Tibial nerve (tissue), 4 donors: ENCODE results near the gene PHF10. TPM values are rescaled to one million over a fixed set of nuclear protein-coding genes. Genes with fewer than 3 reads are reported as not detected.

Experiments
- DNase-seq, 2 donors: peaks; one replicate each; pipeline ENCODE4 v3.0.0-alpha.2; 2019; ENCODE audit warnings: low spot score in 2 of 2
- H3K27ac ChIP-seq, 4 donors: fragments of 200-600 bp; sonication (generic) in 3 of 4; one replicate each; pipeline ENCODE4 v1.5.1; 2017 to 2019; ENCODE audit warnings: mild to moderate bottlenecking in 1 of 4
- H3K27me3 ChIP-seq, 2 donors: fragments of 200-600 bp; sonication (generic) in 1 of 2; one replicate each; pipeline versions ENCODE4 v1.5.1 to v1.6.0; 2017 to 2019
- H3K36me3 ChIP-seq, 3 donors: fragments of 200-600 bp; sonication (generic); one replicate each; pipeline ENCODE4 v1.5.1; 2018 to 2019
- H3K4me1 ChIP-seq, 4 donors: fragments of 200-600 bp; sonication (generic) in 3 of 4; one replicate each; pipeline ENCODE4 v1.5.1; 2017 to 2019
- H3K4me3 ChIP-seq, 4 donors: fragments of 200-600 bp; sonication (generic) in 3 of 4; one replicate each; pipeline ENCODE4 v1.5.1; 2017 to 2019; ENCODE audit warnings: mild to moderate bottlenecking in 1 of 4, moderate library complexity in 1 of 4
- H3K9me3 ChIP-seq, 4 donors: fragments of 200-600 bp; sonication (generic) in 3 of 4; one replicate each; pipeline ENCODE4 v1.5.1; 2017 to 2019
- EP300 ChIP-seq, 2 donors: sonication (generic); formaldehyde crosslinking; IDR thresholded peaks; one replicate each; pipeline ENCODE4 v1.6.1; 2017; ENCODE audit warnings: antibody characterized with exemption in 2 of 2, mild to moderate bottlenecking in 1 of 2
- POLR2A ChIP-seq, 2 donors: fragments of 450-650 bp; IDR thresholded peaks; one replicate each; pipeline ENCODE4 v1.6.1; 2017; ENCODE audit warnings: antibody characterized with exemption in 2 of 2, mild to moderate bottlenecking in 2 of 2, moderate library complexity in 2 of 2
- WGBS, 2 donors: methylation state at CpG; one replicate each; pipeline ENCODE4 v1.1.5; 2018; 5-methylcytosine and 5-hydroxymethylcytosine counted together
- total RNA-seq, 4 donors: library from RNA; depleted of rRNA; stranded (reverse); fragments of >200 nt; gene quantifications; one replicate each; pipeline ENCODE4 v1.1.0, GENCODE V29; 2016
- TF ChIP-seq, protein P1 (sequence below), 5 experiments: fragments of 200-600 bp in 3 of 5; fragments of 450-650 bp in 2 of 5; sonication (generic) in 3 of 5; IDR thresholded peaks; one replicate each; pipeline ENCODE4 v1.5.1; 2016 to 2019; ENCODE audit warnings: antibody characterized with exemption in 5 of 5, mild to moderate bottlenecking in 3 of 5, moderate library complexity in 2 of 5

The PHF10 gene
- total RNA-seq, 4 donors from 2014 or later: 48.3 to 54.5 (median 51.4) TPM

DNA sequence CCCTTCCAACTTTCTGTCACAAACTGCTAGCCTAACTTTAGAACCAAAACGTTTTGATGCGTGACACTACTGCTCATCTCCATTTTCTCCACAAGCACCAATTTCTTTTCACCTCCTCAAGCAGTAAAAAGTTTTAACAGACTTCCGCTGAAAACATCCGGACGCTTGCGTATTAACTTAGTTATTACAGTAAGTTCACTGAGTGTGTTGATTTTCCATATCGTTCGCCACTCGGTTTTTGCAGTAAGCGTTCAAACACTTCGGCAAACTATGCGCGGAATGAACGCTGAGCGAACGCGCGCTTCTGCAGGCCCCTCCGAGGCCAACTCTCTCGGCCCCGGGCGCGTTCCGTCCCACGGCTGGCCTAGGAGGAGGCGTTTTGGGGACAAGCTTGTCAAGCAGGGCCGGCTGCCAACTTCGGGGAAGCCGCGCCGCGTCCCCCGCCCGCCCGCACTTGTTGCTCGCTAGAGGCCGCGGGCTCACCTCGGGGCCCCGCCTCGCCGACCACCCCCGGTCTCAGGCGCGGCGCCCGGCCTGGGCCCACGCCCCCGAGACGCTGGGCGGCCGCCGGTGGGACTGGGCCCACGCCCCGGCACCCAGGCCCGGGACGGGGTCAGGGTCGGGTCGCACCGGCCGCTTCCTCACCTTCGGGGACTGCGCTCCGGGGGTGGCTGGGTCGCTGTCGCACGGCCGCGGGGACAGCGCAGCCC lies 945 bp downstream of the PHF10 start:
- Histone ChIP-seq H3K4me3 (peak overlapping the region; percentile 52 to 77 (median 68)), H3K36me3 (no peaks in the 10 kb centered on the region), H3K4me1 (peaks cover 4 to 50% (median 14%) of the 10 kb centered on the region in 4 donors), H3K9me3 (no peaks in the 10 kb centered on the region), H3K27me3 (no peaks in the 10 kb centered on the region), H3K27ac (peak overlapping the region; percentile 90 to 98 (median 92))
- TF ChIP-seq POLR2A (IDR thresholded peaks at IDR 0.05): no peak
- TF ChIP-seq EP300 (IDR thresholded peaks at IDR 0.05): peak in 1 of 2 donors; percentile 67
- 0% methylated on average over 25 to 34 of the region's 70 CpGs for WGBS, 2 donors
- peak; percentile 47 to 55 for DNase-seq

DNA sequence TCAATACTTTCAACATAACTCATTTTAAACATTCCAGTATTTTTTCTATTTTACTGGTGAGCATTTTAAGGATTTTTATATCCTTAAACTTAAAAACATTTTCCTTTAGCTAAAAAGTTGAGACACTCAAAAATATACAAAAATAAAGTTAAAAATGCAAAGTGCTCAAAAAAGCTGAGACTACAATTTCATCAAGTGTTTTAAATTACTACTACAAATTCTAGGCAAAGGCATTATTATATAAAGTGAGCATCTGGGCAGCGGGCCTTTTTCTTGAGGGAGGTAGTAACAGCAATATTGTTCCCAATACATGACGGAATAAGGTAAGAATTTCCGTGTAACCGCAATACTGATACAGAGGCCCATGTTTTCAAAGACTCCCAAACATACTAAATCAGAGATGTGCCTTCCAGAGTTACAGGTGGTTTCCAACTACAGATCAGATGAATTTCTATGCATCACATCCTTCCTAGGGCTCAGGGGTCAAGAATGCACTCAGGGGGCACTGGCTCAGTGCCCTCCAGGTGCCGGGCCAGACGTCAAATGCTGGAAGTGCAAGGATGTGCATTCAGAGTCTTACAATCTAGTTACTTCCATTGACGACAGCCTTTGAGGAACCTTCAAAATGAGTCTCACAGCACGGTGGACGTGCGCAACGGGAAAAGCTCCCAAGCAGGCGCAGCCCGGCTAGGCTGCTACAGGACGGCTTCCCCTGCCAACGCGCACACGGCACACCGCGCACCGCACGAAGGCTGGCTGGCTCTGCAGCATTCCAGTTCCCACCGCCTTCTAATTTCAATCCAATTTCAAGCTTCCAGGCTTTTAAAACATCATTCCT lies 1.7 kb downstream of the PHF10 start:
- DNase-seq: peak in 1 of 2 donors; percentile 19
- TF ChIP-seq, protein P1, sequence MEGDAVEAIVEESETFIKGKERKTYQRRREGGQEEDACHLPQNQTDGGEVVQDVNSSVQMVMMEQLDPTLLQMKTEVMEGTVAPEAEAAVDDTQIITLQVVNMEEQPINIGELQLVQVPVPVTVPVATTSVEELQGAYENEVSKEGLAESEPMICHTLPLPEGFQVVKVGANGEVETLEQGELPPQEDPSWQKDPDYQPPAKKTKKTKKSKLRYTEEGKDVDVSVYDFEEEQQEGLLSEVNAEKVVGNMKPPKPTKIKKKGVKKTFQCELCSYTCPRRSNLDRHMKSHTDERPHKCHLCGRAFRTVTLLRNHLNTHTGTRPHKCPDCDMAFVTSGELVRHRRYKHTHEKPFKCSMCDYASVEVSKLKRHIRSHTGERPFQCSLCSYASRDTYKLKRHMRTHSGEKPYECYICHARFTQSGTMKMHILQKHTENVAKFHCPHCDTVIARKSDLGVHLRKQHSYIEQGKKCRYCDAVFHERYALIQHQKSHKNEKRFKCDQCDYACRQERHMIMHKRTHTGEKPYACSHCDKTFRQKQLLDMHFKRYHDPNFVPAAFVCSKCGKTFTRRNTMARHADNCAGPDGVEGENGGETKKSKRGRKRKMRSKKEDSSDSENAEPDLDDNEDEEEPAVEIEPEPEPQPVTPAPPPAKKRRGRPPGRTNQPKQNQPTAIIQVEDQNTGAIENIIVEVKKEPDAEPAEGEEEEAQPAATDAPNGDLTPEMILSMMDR (IDR thresholded peaks at IDR 0.05): no peak
- TF ChIP-seq EP300 (IDR thresholded peaks at IDR 0.05): no peak
- no peak for TF ChIP-seq POLR2A (IDR thresholded peaks at IDR 0.05)
- peak overlapping the region; percentile 90 to 98 (median 92) for H3K27ac ChIP-seq
- no peaks in the 10 kb centered on the region for H3K9me3 ChIP-seq
- no peaks in the 10 kb centered on the region for H3K36me3 ChIP-seq
- WGBS, 2 donors: 1 to 3% methylated on average over 22 of the region's 22 CpGs
- H3K4me1 ChIP-seq: peaks cover 4 to 50% (median 14%) of the 10 kb centered on the region in 4 donors
- peak overlapping the region; percentile 52 to 77 (median 68) for H3K4me3 ChIP-seq
- no peaks in the 10 kb centered on the region for H3K27me3 ChIP-seq

DNA sequence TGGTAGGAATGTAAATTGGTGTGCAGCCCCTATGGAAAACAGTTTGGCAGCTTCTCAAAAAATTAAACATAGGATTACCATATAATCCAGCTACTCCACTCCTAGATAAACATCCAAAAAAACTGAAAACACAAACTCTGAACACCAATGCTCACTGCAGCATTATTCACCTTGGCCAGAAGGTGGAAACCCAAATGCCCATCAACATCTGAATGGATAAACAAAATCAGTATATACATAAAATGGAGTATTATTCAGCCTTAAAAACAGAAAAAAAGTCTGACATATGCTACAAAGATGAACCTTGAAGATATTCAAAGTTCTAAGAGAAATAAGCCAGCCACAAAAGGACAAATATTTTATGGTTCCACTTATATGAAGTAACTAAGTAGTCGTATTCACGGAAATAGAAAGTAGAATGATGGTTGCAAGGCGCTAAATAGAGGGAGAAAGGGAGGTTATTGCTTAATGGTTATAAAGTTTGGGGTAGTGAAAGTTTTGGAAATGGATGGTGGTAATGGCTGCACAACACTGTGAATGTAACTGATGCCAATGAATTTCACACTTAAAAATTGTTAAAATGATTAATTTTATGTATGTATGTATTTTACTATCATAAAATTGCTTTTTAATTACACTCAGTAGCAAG lies 4.0 kb downstream of the PHF10 start:
- no peaks in the 10 kb centered on the region for H3K9me3 ChIP-seq
- no peak for TF ChIP-seq EP300 (IDR thresholded peaks at IDR 0.05)
- TF ChIP-seq, protein P1 (IDR thresholded peaks at IDR 0.05): no peak
- no peak for TF ChIP-seq POLR2A (IDR thresholded peaks at IDR 0.05)
- no peaks in the 10 kb centered on the region for H3K27me3 ChIP-seq
- peaks cover 0 to 15% (median 3%) of the 10 kb centered on the region in 3 donors for H3K36me3 ChIP-seq
- peaks cover 4 to 38% (median 14%) of the 10 kb centered on the region in 4 donors for H3K4me1 ChIP-seq
- 88 to 92% methylated on average over 3 of the region's 3 CpGs for WGBS, 2 donors
- H3K27ac ChIP-seq: no peak overlapping the region
- H3K4me3 ChIP-seq: no peak overlapping the region
- DNase-seq: no peak

DNA sequence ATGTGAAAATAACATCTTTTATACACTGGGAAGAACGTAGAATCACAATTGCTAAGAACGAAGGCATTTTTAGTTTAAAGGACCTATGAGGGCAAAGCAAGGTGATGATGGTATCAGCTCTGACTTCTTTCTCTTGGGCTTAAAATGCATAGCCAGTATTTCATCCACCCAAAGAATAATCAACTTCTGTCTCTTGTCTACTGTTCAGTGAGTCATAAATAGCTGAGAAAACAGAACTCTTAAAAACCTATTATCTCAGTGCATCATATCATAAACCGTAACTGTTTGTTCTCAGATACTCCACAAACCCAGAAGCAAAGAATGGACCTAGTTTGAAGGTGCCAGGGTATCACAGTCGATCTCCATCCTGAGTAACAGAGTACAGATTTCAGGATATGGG lies 5.2 kb downstream of the PHF10 start:
- Histone ChIP-seq H3K9me3 (no peaks in the 10 kb centered on the region), H3K27me3 (no peaks in the 10 kb centered on the region), H3K36me3 (peaks cover 0 to 27% (median 14%) of the 10 kb centered on the region in 3 donors), H3K4me1 (peaks cover 4 to 31% (median 12%) of the 10 kb centered on the region in 4 donors), H3K4me3 (no peak overlapping the region), H3K27ac (no peak overlapping the region)
- TF ChIP-seq, protein P1 (IDR thresholded peaks at IDR 0.05): no peak
- TF ChIP-seq POLR2A (IDR thresholded peaks at IDR 0.05) (no peak), EP300 (IDR thresholded peaks at IDR 0.05) (no peak)
- WGBS, 2 donors: 77 to 84% methylated on average over 4 of the region's 4 CpGs
- DNase-seq: no peak

DNA sequence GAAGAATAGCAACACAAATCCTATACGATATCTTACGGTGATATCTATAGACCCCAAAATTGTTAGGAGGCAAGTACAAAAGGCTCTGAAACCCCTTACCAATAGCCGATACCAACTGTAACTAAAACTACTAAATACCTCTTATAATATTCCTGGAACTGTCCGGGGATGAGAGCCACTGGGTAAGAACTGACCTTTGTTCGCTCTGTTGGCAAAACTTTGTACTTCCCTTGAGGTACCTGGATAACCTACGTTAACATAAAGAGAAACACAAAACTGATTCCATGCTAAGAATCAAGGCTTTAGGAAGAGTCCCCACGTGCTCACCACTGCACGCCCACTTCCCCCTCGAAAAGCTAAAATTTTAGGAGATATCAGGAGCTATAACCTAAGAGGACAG lies 9.7 kb downstream of the PHF10 start:
- Histone ChIP-seq H3K4me3 (no peak overlapping the region), H3K36me3 (peaks cover 0 to 59% (median 20%) of the 10 kb centered on the region in 3 donors), H3K27ac (no peak overlapping the region), H3K4me1 (peaks cover 0 to 3% (median 0%) of the 10 kb centered on the region in 4 donors), H3K9me3 (no peaks in the 10 kb centered on the region), H3K27me3 (no peaks in the 10 kb centered on the region)
- TF ChIP-seq EP300 (IDR thresholded peaks at IDR 0.05) (no peak), POLR2A (IDR thresholded peaks at IDR 0.05) (no peak)
- TF ChIP-seq, protein P1 (IDR thresholded peaks at IDR 0.05): no peak
- DNase-seq: no peak
- 92% methylated on average over 9 of the region's 9 CpGs for WGBS, 2 donors
